Measurements from ENCODE around the gene TSFM.
A peak's percentile ranks its signal among the peaks of the same experiment; 100 is the strongest.

Gene TSFM

DNA sequence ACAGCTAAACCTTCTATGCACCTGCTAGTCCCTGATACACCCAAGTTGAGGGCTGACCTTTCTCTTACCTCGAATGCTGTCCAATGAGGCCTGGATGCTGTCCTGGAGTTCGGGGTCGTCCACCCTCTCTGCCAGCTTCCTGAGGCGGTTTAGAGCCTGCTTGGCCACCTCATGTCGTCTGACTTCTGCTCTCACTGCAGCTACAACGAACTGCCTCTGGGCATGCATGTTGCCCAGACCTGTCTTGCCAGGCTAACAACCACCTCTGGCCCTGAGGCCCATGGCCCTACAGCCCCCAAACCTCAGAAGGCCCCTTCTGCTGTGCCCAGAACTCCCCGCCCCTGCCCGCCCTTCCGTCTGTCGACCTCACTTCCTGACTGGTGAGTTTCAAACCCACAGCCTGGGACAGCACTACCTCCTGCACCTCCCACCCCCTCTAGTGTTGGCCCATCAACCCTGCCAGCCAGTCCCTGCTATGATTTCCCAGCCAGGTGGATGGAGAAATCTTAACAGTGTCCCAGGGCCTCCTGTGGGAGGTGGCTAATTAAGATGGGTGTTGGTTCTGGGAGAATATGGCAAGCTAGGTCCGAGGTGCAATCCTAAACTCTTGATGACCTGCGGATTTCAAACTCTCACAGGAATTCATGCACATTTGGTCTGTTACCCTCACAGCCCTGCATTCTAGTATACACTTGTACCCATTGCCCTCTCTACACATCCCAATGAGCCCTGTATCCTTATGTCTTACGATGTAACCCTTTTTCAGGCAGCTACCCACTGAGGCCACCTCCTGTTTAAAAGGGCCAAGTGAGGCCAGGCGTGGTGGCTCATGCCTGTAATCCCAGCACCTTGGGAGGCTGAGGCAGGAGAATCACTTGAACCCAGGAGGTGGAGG, 40.5 kb upstream of the TSFM start:
- H3K4me3 ChIP-seq (ENCODE audit: low read depth, low read length): no peak overlapping the region
- TF ChIP-seq, protein P1, sequence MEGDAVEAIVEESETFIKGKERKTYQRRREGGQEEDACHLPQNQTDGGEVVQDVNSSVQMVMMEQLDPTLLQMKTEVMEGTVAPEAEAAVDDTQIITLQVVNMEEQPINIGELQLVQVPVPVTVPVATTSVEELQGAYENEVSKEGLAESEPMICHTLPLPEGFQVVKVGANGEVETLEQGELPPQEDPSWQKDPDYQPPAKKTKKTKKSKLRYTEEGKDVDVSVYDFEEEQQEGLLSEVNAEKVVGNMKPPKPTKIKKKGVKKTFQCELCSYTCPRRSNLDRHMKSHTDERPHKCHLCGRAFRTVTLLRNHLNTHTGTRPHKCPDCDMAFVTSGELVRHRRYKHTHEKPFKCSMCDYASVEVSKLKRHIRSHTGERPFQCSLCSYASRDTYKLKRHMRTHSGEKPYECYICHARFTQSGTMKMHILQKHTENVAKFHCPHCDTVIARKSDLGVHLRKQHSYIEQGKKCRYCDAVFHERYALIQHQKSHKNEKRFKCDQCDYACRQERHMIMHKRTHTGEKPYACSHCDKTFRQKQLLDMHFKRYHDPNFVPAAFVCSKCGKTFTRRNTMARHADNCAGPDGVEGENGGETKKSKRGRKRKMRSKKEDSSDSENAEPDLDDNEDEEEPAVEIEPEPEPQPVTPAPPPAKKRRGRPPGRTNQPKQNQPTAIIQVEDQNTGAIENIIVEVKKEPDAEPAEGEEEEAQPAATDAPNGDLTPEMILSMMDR (IDR thresholded peaks at IDR 0.05; ENCODE audit: control insufficient read depth, extremely low read depth, insufficient read depth): no peak
- DNase-seq (ENCODE audit: low read depth): no peak

DNA sequence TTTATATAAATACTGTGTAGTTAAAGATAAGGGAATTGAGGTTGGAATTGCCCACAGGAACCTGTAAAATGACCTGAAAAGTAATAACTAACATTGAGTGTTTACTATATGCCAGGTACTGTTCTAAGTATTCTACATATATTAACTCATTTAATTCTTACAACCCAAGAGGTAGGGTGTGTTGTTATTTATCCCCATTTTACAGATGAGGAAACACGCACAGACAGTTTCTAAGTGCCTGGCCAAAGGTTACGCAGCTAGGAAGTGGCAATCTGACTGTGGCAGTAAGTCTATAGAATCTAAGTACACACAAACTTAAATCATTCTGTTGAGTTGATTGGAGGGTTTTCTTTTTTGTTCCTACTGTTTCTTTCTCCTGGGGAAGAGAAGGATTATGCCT, 38.8 kb upstream of the TSFM start:
- DNase-seq (ENCODE audit: low read depth): no peak
- TF ChIP-seq, protein P1 (IDR thresholded peaks at IDR 0.05; ENCODE audit: control insufficient read depth, extremely low read depth, insufficient read depth): no peak
- H3K4me3 ChIP-seq (ENCODE audit: low read depth, low read length): peak overlapping the region; percentile 71

DNA sequence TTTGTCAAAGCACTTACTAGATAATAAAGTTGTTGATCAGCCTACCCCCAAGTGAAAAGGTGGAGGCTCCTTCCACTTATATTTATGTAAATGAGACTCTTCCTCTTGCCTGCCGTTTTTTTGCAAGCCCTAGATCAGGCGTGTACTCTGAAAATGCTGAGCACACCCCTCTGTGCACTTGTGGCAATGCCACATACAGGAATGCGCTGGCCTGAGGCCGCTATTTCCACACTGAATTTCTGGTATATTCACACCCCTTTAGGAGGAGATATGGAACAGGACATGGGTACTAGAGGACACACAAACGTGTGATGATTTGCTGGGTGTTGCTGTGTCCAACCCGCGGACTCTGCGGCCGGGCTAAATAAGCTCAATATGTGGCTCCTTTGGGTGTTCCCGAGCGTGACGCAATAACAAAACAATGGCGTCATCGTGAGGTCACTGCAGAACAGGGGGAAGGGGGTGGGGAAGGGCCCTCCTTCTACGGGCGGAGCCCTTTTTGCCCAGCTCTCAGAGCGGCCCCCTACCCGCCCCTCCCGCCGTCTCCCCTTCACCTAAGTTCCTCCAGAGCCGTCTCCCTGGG, 38.3 kb upstream of the TSFM start:
- TF ChIP-seq, protein P1 (IDR thresholded peaks at IDR 0.05; ENCODE audit: control insufficient read depth, extremely low read depth, insufficient read depth): no peak
- DNase-seq (ENCODE audit: low read depth): no peak

DNA sequence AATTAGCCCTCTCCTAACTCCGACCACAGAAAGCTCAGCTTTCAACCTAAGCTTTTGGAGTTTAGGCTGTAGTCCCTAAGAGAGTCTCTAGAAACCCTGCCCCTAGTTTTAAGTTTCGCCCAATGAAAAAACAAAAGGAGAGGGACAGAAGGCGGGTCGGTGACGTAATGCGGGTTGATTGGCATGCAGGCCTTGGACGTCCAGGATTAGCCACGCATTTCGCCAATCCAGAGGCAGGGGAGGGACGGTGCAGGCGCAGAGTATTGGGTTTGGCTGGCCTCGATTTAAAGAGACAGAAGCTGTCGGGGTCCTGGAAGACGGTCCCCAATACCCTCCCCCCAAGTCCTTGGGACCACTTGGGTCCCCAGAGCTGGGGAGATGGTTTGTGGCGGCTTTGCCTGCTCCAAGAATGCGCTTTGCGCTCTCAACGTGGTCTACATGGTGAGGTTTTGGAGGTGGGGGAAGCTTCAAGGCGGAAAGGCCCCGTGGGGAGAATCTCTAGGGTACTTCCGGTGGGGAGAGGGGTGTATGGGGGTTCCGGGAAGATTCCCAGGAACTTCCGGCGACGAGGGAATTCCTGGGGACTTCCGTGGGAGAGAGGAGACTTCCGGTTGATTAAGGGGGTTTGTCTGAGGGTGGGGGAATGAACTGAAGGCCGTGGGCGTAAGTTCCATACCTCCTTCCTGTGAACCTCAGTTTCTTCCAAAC, 37.7 kb upstream of the TSFM start, which contains the start of gene TSPAN31:
TSPAN31 (plus strand) TSS at position 263 of the 708 bp plus-strand sequence; CDS start at position 379, 116 bp downstream.
- TF ChIP-seq, protein P1 (IDR thresholded peaks at IDR 0.05; ENCODE audit: control insufficient read depth, extremely low read depth, insufficient read depth): no peak
- peak within 1 kb of the TSS; percentile 71 for H3K4me3 ChIP-seq (ENCODE audit: low read depth, low read length)
- peak; percentile 98 for DNase-seq (ENCODE audit: low read depth)

More for the DNA sequence above, 38.3 kb upstream of the TSFM start:
- peak overlapping the region; percentile 71 for H3K4me3 ChIP-seq (ENCODE audit: low read depth, low read length)

DNA sequence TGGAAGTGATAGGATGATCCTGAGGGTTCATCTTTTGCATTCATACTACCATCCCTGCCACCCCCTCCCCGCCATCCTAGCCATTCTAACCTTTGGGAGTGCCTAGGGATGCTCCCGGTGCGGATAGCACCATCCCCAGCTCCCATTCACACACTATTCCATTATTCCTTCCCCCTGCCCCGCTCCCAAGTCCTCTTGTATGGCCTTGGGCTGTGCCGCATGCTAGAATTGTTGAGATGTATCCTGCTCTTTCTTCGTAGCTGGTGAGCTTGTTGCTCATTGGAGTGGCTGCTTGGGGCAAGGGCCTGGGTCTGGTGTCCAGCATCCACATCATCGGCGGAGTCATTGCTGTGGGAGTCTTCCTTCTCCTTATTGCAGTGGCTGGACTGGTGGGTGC, 37.1 kb upstream of the TSFM start:
- no peak for DNase-seq (ENCODE audit: low read depth)
- TF ChIP-seq, protein P1 (IDR thresholded peaks at IDR 0.05; ENCODE audit: control insufficient read depth, extremely low read depth, insufficient read depth): no peak
- H3K4me3 ChIP-seq (ENCODE audit: low read depth, low read length): peak overlapping the region; percentile 71

DNA sequence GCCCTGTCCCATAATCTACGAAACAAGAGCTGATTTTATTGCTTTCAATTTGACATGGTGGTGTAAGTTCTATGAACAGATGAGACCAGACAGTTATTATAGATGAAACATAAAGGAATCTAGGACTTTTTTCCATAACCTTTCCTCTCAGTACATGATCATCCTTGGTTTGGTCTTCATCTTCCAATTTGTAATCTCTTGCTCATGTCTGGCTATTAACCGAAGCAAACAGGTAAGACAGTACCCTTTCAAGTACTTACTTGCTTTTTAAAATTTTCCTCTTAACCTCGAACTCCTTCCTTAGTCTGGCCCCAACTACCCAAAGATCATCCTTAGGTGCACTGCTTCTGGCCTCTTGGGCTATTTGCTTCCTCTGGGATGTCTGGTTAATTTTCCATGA, 36.6 kb upstream of the TSFM start:
- no peak for DNase-seq (ENCODE audit: low read depth)
- H3K4me3 ChIP-seq (ENCODE audit: low read depth, low read length): peak overlapping the region; percentile 71

More for the DNA sequence above, 36.6 kb upstream of the TSFM start:
- TF ChIP-seq, protein P1 (IDR thresholded peaks at IDR 0.05; ENCODE audit: control insufficient read depth, extremely low read depth, insufficient read depth): no peak

Measured in LNCaP clone FGC (cell line).